Stimulated activated CD8-positive, alpha-beta memory T cell treated with anti-CD3 and anti-CD28 coated beads, Interleukin-7, amount 100 ng/mL, for 48 hours (primary cell): ENCODE results near the gene CPS1.

ENCODE experiments used
- DNase-seq, 2 donors: peaks; one replicate each; pipeline ENCODE4 v3.0.0-alpha.2; 2020; ENCODE audit warnings: low read depth in 1 of 2; ENCODE audit errors: extremely low read depth in 1 of 2

CPS1 gene

DNA sequence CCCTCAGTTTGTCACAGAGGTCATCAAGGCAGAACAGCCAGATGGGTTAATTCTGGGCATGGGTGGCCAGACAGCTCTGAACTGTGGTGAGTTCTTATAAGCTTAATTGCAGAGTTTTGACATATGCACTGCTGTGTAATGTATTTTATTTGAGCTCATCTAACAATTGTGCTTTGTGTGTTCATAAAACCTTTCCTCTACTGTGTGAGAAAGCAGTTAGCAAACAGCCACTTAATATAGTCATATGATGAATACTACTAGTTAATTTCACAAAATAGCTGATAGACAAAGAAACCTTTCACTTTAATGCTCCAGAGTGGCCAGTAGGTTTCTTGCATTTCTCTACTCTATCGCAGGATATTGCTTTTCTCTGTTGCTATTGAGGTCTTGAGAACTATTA is 43.1 kb downstream of the CPS1 start:
- no peak for DNase-seq

DNA sequence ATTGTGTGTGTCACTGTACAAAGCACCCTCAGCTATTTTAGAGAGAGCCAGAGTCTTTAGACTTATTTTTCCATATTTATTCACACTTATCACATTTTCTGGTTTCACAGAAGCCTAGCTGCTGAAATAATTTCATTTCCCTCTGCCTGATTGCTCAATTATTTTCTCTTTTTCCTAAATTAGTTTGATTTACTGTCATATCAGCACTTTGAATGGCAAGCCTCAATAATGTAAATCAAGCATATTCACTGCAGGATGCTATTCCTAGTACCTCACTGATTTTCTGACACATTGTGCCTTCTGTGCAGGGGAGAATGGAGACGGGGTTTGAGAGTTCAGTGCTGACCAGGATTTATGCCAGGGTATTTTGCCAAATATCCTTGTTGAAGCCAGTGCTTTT is 48.3 kb downstream of the CPS1 start:
- DNase-seq, result no peak

DNA sequence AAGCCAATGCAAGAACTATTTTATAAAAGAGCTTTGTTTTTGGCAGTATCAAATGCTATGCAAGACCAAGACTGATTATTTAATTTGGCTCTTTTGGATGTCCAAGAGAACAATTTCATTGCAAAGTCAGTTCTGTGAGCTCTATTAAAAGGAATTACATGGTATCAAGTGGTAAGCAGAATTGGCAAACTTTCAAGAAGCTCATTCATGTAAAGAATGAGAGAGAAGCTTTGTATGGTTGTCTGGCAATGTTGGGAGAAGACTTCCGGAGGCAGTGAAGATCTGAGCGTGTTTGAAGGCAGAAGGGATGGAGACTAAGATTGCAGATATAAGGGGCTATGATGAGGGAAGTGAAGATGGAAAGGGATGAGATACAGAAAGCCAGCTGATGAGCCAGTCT is 49.6 kb downstream of the CPS1 start:
- DNase-seq, result no peak

DNA sequence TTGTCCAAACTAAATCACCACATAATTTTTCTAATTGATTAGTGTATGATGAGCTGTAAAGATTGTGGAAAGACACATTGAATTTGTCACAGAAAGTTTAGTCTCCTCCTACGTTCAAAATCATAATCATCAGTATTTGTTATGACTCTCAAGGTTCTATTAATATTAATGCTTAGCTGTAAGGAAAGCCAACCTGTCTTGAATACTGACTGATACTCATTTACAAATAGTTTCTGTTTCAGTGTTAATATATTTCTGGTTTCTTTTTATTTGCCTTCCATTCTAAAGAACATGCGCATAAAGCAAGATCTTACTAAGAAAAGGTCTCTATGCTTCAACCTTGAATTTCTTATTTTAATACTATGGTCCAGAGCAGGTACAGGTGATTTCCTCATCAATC is 55.1 kb downstream of the CPS1 start:
- DNase-seq, result no peak

DNA sequence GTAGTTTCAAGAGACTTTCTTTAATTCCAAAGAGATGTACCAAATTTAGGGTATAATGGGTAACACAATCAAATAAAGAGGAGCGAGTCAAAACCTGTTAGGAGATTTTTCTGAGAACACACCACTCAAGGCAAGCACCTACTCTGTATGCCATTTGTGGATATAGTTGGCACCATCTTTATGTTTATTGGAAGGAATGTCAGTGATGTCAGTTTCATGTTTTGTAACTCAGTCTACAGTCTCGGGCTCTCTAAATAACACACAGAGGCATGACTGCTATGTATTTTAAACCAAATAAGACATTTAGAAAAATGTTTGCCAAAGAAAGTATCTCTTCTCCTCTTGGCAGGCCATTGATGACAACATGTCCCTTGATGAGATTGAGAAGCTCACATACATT is 59.7 kb downstream of the CPS1 start:
- DNase-seq, result no peak

DNA sequence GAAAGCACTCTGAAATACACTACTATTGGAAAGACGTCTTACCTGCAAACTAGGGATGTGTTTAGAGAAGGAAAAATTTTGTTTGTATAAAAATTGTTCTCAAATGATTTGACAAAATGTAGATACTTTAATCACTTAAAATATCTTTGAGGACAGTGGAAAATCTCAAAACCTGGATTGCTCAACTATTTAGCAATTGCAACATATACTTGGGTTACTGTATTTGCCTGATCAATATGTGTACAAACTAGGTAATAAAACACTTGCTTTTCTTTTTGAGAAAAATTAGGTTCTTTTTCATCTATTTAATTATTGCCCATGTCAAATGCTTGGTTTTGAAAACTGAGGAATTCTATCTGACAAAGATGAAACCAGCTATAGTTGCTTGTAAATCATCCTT is 60.9 kb downstream of the CPS1 start:
- DNase-seq, result no peak

DNA sequence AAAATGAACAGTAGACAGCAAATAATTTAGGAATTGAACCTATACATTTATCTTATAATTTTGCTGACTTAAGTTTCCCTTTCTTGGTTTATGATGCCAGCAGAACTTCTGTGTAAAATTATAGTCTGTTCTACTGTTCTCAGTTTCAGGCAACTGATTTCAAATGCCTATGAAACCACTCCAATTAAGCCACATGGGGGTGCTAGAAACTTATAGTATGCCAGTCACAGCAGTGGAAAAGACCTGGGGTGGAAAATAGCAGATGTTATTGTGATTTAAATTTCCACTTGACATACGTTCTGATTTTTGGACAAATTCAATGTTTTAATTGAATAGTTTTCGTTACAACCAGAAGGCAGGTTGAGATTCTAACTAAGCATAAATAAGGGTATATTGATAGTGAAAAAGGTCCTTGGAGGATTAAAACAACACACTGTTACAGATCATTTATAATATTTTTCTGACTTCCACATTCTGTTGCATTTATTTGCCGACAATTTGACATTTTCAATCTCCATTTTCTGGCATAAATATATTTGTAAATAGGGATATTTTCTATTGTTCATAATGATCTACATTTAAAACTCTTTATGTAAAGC is 61.4 kb downstream of the CPS1 start:
- DNase-seq, result no peak

DNA sequence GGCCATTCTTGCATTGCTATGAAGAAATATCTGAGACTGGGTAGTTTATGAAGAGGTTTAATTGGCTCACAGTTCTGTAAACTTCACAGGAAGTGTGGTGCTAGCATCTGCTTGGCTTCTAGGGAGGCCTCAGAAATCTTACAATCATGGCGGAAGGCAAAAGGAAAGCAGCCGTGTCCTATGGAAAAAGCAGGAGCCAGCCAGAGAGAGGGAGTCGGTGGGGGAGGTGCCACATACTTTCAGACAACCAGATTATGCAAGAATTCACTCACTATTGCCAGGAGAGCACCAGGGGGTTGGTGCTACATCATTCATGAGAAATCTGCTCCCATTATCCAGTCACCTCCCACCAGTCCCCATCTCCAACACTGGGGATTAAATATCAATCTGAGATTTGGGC is 64.1 kb downstream of the CPS1 start:
- DNase-seq, result no peak

DNA sequence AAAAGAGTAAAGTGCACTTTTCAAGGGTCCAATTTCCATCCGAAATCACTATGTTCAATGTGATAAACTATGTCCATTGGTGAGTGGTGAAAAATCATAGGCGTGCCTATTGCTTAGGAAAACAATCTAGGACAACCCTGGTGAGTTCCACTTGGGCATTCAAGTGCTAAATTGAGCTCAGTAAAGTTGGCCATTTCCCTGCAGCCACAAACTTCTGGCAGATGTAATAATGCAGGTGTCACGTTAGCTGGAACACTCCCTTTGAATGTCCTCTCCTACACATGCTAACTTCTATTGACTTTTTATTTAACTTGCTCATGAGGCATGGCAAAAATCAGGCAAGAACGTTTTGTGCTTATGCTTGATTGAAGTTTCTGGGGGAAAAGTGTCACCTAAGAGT is 67.1 kb downstream of the CPS1 start:
- no peak for DNase-seq

DNA sequence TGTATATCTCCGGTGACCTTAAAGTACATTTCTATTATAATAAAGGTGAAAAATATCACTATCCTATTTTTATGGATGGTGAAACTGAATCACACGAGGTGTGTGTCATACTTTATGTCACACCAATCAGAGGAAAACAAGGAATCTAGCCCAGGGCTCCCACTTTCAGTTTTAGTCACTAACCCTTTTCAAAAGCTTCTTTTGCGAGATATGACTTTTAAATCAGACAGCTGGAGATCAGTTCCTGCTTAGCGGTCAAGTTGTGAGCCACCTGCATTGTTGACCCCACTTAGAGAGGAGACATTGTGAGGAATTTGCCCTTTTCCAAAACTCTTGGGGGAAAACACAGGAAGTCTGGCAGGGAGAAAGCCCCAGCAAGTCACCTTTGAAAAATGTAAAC is 70.5 kb downstream of the CPS1 start:
- no peak for DNase-seq

DNA sequence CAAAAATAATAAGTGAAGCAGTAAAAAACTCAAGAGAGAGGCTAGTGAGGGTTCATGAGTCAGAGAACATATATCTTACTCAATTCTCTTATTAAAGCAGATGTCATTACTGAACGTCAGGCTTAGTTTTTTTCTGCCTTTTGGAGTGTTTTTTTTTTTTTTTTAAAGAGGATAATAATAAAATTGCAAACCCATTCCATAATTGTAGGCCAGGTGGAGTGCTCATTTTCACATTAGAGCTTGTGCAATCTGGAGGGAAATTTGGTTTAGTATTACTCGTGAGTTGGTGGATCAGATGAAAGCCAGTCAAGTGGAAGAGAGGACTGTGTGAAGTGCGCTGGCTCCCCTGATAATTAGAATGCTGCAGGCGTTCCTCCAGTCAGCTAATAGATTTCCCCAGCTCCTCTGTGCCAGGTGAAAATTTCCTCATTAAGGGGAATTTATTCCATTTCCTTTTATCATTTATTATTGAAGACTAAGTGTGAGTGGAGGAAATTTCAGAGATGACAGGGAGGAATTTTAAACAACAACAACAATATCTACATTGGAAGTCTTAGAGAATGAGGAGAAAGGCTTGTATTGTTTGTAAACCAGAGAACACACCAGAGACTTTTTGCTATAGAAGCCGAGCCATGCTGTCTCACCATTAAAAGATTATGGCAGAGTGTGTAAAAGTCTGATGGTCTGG is 74.6 kb downstream of the CPS1 start:
- DNase-seq, result no peak

DNA sequence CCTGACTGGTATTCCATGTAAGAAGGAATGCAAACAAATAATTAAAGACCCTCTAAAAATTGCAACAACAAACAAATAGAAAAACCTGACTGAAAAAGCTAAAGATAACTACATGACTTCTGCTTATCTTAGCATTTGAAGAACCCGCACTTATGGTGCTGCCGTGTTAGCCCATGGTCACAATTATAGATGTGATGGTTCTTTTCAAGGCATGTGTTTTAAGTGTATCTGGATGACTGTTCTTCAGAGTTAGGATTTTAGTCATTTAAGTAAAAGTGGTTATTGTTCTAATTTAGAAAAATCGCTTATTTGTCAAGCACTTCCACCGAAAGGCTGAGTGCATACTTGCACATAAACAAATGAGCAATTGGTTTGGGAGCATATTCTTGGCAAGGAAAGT is 77.3 kb downstream of the CPS1 start:
- no peak for DNase-seq

DNA sequence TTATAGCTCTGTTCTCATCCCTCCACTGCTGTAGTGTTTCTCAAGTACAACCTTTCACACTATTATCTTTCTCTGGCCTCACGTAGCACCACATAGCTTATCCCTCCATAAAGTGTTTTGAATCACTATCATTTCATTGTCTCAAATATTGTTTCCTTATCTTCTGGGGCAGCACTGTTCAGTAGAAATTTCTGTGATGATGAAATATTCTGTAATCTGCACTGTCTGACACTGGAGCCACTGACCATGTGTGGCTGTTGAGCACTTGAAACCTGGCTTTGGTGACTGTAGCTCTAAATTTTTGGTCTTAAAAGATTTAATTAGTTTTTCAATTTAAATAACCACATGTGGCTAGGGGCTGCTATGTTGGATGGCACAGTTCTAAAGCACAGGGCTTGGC is 78.9 kb downstream of the CPS1 start:
- DNase-seq, result no peak

DNA sequence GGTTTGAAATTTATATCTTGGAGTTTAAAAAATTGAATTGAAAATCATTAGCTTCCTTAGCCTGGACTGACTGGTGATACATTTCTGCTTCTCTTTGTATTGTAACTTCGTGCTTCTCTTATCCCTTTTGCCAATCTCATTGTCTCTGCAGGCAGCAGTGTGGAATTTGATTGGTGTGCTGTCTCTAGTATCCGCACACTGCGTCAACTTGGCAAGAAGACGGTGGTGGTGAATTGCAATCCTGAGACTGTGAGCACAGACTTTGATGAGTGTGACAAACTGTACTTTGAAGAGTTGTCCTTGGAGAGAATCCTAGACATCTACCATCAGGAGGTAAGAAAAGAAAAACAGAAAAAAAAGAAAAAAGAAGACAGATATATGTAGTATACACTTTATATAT is 85.9 kb downstream of the CPS1 start:
- DNase-seq, result no peak

DNA sequence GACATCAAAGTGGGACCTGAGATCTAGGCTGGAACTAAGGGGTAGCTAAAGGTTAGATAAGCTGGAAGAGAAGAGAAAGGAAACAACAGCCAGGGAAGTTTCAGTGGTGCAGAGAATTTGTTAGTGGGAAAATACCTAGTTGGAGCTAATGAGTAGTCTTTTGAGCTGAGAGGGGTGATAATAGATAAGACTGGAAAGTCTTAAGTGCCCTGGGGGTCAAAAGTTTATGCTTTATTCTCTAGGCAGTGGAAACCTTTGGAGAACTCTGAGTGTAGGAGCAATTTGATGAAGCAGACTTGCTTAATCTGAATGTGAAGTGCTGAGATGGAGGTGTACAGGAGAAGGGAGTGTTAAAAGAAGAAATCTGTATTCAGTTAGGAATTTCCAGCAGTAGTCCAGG is 90.8 kb downstream of the CPS1 start:
- no peak for DNase-seq

DNA sequence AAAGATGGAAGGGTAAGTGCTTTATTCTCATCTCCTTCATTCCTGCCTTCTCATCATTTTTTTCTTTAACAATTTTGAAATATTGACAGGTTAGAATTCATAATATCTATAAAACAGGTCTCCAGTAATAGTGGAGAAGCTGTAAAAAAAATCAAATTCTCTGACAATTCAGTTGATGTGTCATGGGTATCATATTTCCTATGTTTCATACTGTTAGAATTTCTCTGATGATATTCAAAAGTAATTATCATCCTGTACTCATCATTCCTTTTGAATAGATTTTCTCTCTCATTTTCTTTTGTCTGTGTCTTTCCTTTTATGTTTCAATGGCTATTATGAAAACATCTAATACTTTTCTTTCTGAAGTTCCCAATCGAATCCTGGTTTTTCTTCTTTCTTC is 97.7 kb downstream of the CPS1 start:
- no peak for DNase-seq

DNA sequence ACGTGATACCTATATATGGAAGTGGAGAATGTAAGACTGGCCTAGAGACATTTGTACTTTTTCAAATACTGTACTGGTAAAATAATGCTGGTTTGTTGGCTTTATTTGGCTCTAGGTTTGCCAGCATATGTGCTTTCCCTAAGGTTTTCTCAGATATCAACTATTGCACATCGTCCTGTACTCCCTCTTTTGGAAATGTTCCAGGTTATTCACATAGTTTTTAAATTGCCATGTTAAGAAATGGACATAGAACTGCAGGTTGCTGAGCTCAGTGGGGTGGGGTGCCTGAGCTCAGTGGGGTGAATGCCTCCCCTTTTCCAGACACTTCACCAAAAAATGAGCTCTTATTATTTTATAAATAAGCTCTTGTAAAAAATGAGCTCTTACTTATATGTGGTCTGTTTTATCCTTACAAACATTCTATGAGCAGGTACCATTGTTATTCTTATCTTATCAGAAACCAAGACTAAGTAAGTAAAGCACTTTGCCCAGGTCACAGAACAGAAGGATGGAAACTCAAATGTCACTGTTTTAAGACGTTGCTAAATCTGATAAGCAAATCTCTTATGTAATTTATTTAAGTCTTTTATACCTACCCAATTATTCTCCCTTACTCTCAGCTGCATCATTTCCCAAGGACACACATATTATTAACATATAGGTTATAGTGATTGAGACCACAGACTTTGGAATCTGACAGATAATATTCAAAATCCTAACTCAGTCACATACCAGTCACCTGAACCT is 99.0 kb downstream of the CPS1 start:
- no peak for DNase-seq

DNA sequence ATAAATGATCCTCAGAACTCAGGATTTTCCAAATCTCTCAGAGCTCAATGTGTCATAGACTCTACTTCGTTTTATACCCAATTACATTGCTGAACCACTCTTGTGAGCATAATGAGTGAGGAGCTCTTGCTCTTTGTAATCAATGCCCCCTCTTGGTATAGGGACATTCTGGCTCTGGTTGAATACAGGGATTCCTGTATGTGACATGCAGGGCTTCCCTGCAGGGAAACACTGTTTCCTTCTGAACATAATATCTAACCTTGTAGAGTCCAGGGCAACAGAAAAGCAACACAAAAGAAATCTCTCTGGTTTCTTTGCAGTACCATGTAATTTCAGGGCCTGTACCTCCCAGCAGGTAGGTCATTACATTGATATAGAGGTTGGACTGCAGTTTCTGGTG is 101.5 kb downstream of the CPS1 start:
- no peak for DNase-seq

DNA sequence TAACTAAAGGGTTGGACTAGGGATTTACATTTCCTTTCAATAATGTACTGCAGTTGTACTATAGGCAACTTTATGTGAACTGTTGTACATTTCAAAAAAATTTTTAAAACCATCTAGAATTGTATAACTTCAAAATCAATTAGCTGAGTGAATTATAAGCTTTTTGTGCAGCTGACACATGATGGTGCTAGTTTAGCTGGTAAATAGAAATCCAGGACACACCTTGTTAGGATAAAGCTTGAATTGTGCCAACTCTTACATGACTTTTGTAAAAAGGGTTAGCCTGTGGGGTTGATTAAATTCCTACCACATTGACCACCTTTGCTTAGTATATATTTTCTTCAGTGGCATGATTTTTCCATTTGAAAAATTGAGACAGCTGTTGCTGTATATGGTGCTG is 104.4 kb downstream of the CPS1 start:
- DNase-seq, result no peak

DNA sequence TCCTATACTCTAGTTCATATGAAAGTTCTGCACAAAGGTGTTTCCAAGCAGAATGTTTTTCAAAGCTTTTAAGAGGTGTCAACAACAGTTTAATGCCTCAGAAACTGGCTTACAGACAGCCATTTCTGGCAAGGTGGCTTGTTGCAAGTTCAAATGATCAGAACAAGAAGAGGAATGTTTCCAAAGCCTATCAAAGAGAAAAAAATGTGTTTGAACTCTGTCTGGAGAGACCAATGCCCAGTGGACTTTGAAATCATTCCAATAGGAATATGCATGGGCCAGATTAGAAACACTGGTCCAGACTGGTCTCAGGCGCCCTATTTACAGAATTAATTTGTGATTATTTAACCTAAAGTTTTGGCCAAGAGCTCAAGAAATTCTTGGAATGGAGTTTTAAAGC is 106.2 kb downstream of the CPS1 start:
- no peak for DNase-seq

DNA sequence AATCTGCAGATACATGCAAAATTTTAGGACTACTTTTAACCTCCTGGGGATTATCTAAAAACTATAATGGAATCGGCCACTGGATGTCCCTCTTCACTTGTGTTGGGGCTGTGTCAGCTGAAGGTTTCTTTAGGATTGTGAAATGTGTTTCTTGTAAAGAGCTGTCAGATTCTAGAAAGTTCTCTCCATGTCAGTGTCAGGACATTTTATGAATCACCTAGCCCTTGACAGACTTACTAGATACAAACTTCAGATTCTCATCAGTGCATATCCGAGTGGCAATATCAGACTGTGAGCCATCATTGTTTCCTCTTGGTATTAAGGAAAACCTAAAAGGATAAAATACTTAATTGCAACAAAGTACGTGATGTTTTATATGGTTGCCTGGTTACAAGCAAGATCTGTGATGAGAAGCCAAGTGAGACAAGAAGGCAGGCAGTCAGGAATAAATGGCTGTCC is 107.3 kb downstream of the CPS1 start:
- DNase-seq, result no peak

DNA sequence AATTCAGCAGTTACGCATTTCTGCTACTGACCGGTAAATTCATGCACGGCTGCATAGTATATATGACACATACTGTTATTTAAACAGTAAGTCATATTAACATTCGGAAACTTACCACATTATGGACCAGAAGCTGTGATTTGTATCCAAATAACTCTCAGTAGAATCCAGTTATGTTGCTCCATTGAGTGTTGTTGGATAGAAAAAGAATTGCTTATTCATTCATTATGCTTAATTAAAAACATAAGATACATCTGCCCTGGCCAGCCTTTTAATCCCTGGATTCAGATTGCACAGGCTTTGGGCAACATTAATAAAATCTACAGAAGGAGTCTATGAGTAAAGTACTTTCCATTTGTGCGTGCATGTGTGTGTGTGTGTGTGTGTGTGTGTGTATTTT is 111.3 kb downstream of the CPS1 start:
- DNase-seq, result no peak
